ENCODE measurements around the gene ARAP2. TPM values are rescaled to one million over a fixed set of nuclear protein-coding genes. Genes with fewer than 3 reads are reported as not detected.

The ARAP2 gene
- total RNA-seq, 1 experiment from 2014 or later = 12.5 TPM

- Histone ChIP-seq H3K4me1 (ENCODE audit: insufficient read depth, low read length) (no peaks in the 10 kb centered on the region), H3K27ac (ENCODE audit: low read length) (no peak overlapping the region), H4K20me1 (ENCODE audit: low read length) (no peaks in the 10 kb centered on the region), H3K9ac (ENCODE audit: low read length) (no peak overlapping the region), H3K4me3 (ENCODE audit: low read length) (no peak overlapping the region), H3K79me2 (ENCODE audit: low read length) (no peaks in the 10 kb centered on the region), H3K4me2 (ENCODE audit: low read length) (no peak overlapping the region), H3K27me3 (ENCODE audit: low read length) (no peaks in the 10 kb centered on the region), H3F3A (ENCODE audit: low read length, unreplicated experiment) (no peaks in the 10 kb centered on the region), H3K9me2 (replicated peaks; ENCODE audit: low read length) (no peaks in the 10 kb centered on the region), H2AFZ (ENCODE audit: low read length) (no peak overlapping the region), H3K36me3 (ENCODE audit: low read depth, low read length) (no peaks in the 10 kb centered on the region), H3K9me3 (ENCODE audit: low read length) (no peaks in the 10 kb centered on the region)
- ATAC-seq (no peak), DNase-seq (peak; percentile 3)
- ChIA-PET CTCF (no interaction called here), POLR2A (ENCODE audit: unreplicated experiment) (no interaction called here)
- BruUV-seq (replicated peaks) = no TSS peak
- intact Hi-C loops (cut with micrococcal nuclease) = no loop called here
- TF ChIP-seq EZH2 (IDR thresholded peaks at IDR 0.05; ENCODE audit: low read length, unreplicated experiment) (no peak), EZH2phosphoT487 (IDR thresholded peaks at IDR 0.05; ENCODE audit: borderline replicate concordance, low read length) (no peak), CTCF (conservative IDR thresholded peaks at IDR 0.05; ENCODE audit: low read depth, low read length) (no peak)
These were observed 106.1 kb downstream of the ARAP2 start for GRCh38 chr4:36138220-36138619.

- no peak for TF ChIP-seq EZH2 (IDR thresholded peaks at IDR 0.05; ENCODE audit: low read length, unreplicated experiment)
- TF ChIP-seq CTCF (conservative IDR thresholded peaks at IDR 0.05; ENCODE audit: low read depth, low read length) = no peak
- TF ChIP-seq EZH2phosphoT487 (IDR thresholded peaks at IDR 0.05; ENCODE audit: borderline replicate concordance, low read length) = no peak
- ChIA-PET POLR2A (ENCODE audit: unreplicated experiment) (no interaction called here), CTCF (no interaction called here)
These were observed 107.0 kb downstream of the ARAP2 start for GRCh38 chr4:36137336-36137735.

GRCh38 chr4:36133658-36134057 lies 110.7 kb downstream of the ARAP2 start:
- Histone ChIP-seq H3K27ac (ENCODE audit: low read length) (no peak overlapping the region), H3K9me2 (replicated peaks; ENCODE audit: low read length) (no peaks in the 10 kb centered on the region), H3F3A (ENCODE audit: low read length, unreplicated experiment) (no peaks in the 10 kb centered on the region), H4K20me1 (ENCODE audit: low read length) (no peaks in the 10 kb centered on the region), H3K9me3 (ENCODE audit: low read length) (no peaks in the 10 kb centered on the region), H3K27me3 (ENCODE audit: low read length) (no peaks in the 10 kb centered on the region), H3K4me3 (ENCODE audit: low read length) (no peak overlapping the region), H3K36me3 (ENCODE audit: low read depth, low read length) (no peaks in the 10 kb centered on the region), H3K79me2 (ENCODE audit: low read length) (no peaks in the 10 kb centered on the region), H2AFZ (ENCODE audit: low read length) (no peak overlapping the region), H3K4me2 (ENCODE audit: low read length) (no peak overlapping the region), H3K9ac (ENCODE audit: low read length) (no peak overlapping the region), H3K4me1 (ENCODE audit: insufficient read depth, low read length) (no peaks in the 10 kb centered on the region)
- BruUV-seq (replicated peaks) = no TSS peak
- no peak for DNase-seq
- POLR2A ChIA-PET (ENCODE audit: unreplicated experiment) = no interaction called here
- intact Hi-C loops (cut with micrococcal nuclease) = no loop called here
- TF ChIP-seq CTCF (conservative IDR thresholded peaks at IDR 0.05; ENCODE audit: low read depth, low read length) = no peak
- no peak for TF ChIP-seq EZH2phosphoT487 (IDR thresholded peaks at IDR 0.05; ENCODE audit: borderline replicate concordance, low read length)
- TF ChIP-seq EZH2 (IDR thresholded peaks at IDR 0.05; ENCODE audit: low read length, unreplicated experiment) = no peak
- no peak for ATAC-seq
- CTCF ChIA-PET = no interaction called here

More at GRCh38 chr4:36137336-36137735, 107.0 kb downstream of the ARAP2 start:
- Histone ChIP-seq H3K9me2 (replicated peaks; ENCODE audit: low read length) (no peaks in the 10 kb centered on the region), H3K79me2 (ENCODE audit: low read length) (no peaks in the 10 kb centered on the region), H3K27ac (ENCODE audit: low read length) (no peak overlapping the region), H3K4me1 (ENCODE audit: insufficient read depth, low read length) (no peaks in the 10 kb centered on the region), H3K27me3 (ENCODE audit: low read length) (no peaks in the 10 kb centered on the region), H3K4me2 (ENCODE audit: low read length) (no peak overlapping the region), H2AFZ (ENCODE audit: low read length) (no peak overlapping the region), H3K4me3 (ENCODE audit: low read length) (no peak overlapping the region), H4K20me1 (ENCODE audit: low read length) (no peaks in the 10 kb centered on the region), H3K36me3 (ENCODE audit: low read depth, low read length) (no peaks in the 10 kb centered on the region), H3K9me3 (ENCODE audit: low read length) (no peaks in the 10 kb centered on the region), H3K9ac (ENCODE audit: low read length) (no peak overlapping the region), H3F3A (ENCODE audit: low read length, unreplicated experiment) (no peaks in the 10 kb centered on the region)
- DNase-seq (no peak), ATAC-seq (no peak)
- intact Hi-C loops (cut with micrococcal nuclease) = no loop called here
- no TSS peak for BruUV-seq (replicated peaks)

All from PC-3 (cell line).